GM12873 (cell line): ENCODE measurements around the gene ANKK1.

Source experiments
- CTCF ChIP-seq: IDR thresholded peaks from 2 replicates; pipeline ENCODE4 v1.5.1; 2012; ENCODE audit warnings: low read depth, mild to moderate bottlenecking, moderate library complexity, low read length, control low read depth; ENCODE audit not compliant: insufficient read depth; ENCODE audit errors: missing control alignments

ANKK1 gene

GRCh38 chr11:113369411-113369810 lies 18.2 kb upstream of the ANKK1 start:
- TF ChIP-seq CTCF, result no peak

- no peak for TF ChIP-seq CTCF
Observed at GRCh38 chr11:113370634-113371033, 16.9 kb upstream of the ANKK1 start.

GRCh38 chr11:113372309-113372708 lies 15.3 kb upstream of the ANKK1 start:
- no peak for TF ChIP-seq CTCF

GRCh38 chr11:113373306-113373705 lies 14.3 kb upstream of the ANKK1 start:
- no peak for TF ChIP-seq CTCF

- no peak for TF ChIP-seq CTCF
Observed at GRCh38 chr11:113373981-113374560, 13.5 kb upstream of the ANKK1 start.

GRCh38 chr11:113375402-113375801 lies 12.2 kb upstream of the ANKK1 start:
- no peak for TF ChIP-seq CTCF

- TF ChIP-seq CTCF, result no peak
Observed at GRCh38 chr11:113376156-113376555, 11.4 kb upstream of the ANKK1 start.
